Measurements from ENCODE around the gene RALGPS1.

Gene RALGPS1

GRCh38 chr9:127214421-127215267 is 300.1 kb downstream of the RALGPS1 start:
- no peak for DNase-seq (ENCODE audit: low read depth)
- peak; percentile 93 for TF ChIP-seq CTCF (conservative IDR thresholded peaks at IDR 0.05; ENCODE audit: low read depth, low read length)
- no peak overlapping the region for H3K4me3 ChIP-seq (ENCODE audit: low read length)

GRCh38 chr9:127215268-127216209 is 301.0 kb downstream of the RALGPS1 start:
- H3K4me3 ChIP-seq (ENCODE audit: low read length) = no peak overlapping the region
- no peak for TF ChIP-seq CTCF (conservative IDR thresholded peaks at IDR 0.05; ENCODE audit: low read depth, low read length)
- no peak for DNase-seq (ENCODE audit: low read depth)

GRCh38 chr9:127216210-127216887 is 301.8 kb downstream of the RALGPS1 start:
- no peak overlapping the region for H3K4me3 ChIP-seq (ENCODE audit: low read length)
- DNase-seq (ENCODE audit: low read depth) = no peak
- TF ChIP-seq CTCF (conservative IDR thresholded peaks at IDR 0.05; ENCODE audit: low read depth, low read length) = no peak

- DNase-seq (ENCODE audit: low read depth) = no peak
- TF ChIP-seq CTCF (conservative IDR thresholded peaks at IDR 0.05; ENCODE audit: low read depth, low read length) = no peak
- no peak overlapping the region for H3K4me3 ChIP-seq (ENCODE audit: low read length)
These were observed 302.3 kb downstream of the RALGPS1 start for GRCh38 chr9:127216888-127217217.

GRCh38 chr9:127218818-127219217 is 304.2 kb downstream of the RALGPS1 start:
- no peak overlapping the region for H3K4me3 ChIP-seq (ENCODE audit: low read length)
- DNase-seq (ENCODE audit: low read depth) = no peak
- no peak for TF ChIP-seq CTCF (conservative IDR thresholded peaks at IDR 0.05; ENCODE audit: low read depth, low read length)

- no peak overlapping the region for H3K4me3 ChIP-seq (ENCODE audit: low read length)
- no peak for TF ChIP-seq CTCF (conservative IDR thresholded peaks at IDR 0.05; ENCODE audit: low read depth, low read length)
- no peak for DNase-seq (ENCODE audit: low read depth)
These were observed 304.9 kb downstream of the RALGPS1 start for GRCh38 chr9:127219520-127219919.

Data from retinal pigment epithelial cell (primary cell).